H1 (cell line): ENCODE measurements around the gene KLK1.

Source experiments
- ATF3 ChIP-seq: IDR thresholded peaks from 2 replicates; pipeline ENCODE4 v1.6.1; 2011; ENCODE audit warnings: low read depth, mild to moderate bottlenecking, low read length; ENCODE audit not compliant: insufficient read depth
- CEBPB ChIP-seq: IDR thresholded peaks from 2 replicates; pipeline ENCODE4 v1.6.1; 2012; ENCODE audit warnings: low read depth, low read length
- CTBP2 ChIP-seq: IDR thresholded peaks from 2 replicates; pipeline ENCODE4 v1.7.0; 2011; ENCODE audit warnings: borderline replicate concordance, mild to moderate bottlenecking, moderate library complexity, mixed read lengths, low read length; ENCODE audit not compliant: insufficient read depth, insufficient read length
- CTCF ChIP-seq, 3 experiments: IDR thresholded peaks; 1 replicate in 2 of 3; 2 replicates in 1 of 3; pipeline versions ENCODE4 v1.5.1 to v1.6.1; 2011; ENCODE audit warnings: low read length in 3 of 3, mild to moderate bottlenecking in 3 of 3, inconsistent platforms in 2 of 3, low read depth in 1 of 3, moderate library complexity in 1 of 3; ENCODE audit not compliant: insufficient read depth in 1 of 3; ENCODE audit errors: control extremely low read depth in 1 of 3
- EZH2 ChIP-seq: fragments of 200-600 bp; sonication (generic); IDR thresholded peaks from 2 replicates; pipeline ENCODE4 v1.7.1; 2012; ENCODE audit warnings: low read depth, mild to moderate bottlenecking, moderate library complexity, low read length, inconsistent platforms; ENCODE audit not compliant: severe bottlenecking
- KDM5A ChIP-seq: fragments of 200-600 bp; IDR thresholded peaks from 2 replicates; pipeline ENCODE4 v1.7.1; 2012; ENCODE audit warnings: mild to moderate bottlenecking, low read length, inconsistent platforms, mixed read lengths
- MAFK ChIP-seq: IDR thresholded peaks from 2 replicates; pipeline ENCODE4 v1.6.1; 2012; ENCODE audit warnings: low read depth, mild to moderate bottlenecking, improper control_type of control experiment, low read length
- POLR2A ChIP-seq, 2 experiments: IDR thresholded peaks; 1 replicate in 1 of 2; 2 replicates in 1 of 2; pipeline ENCODE4 v1.6.1; 2011; ENCODE audit warnings: low read depth in 2 of 2, low read length in 2 of 2, mild to moderate bottlenecking in 2 of 2; ENCODE audit errors: control extremely low read depth in 1 of 2
- POLR2AphosphoS5 ChIP-seq: IDR thresholded peaks from 2 replicates; pipeline ENCODE4 v1.6.1; 2011; ENCODE audit warnings: low read depth, low read length
- SIX5 ChIP-seq: IDR thresholded peaks from 2 replicates; pipeline ENCODE4 v1.6.1; 2011; ENCODE audit warnings: mild to moderate bottlenecking, low read depth, low read length
- SP2 ChIP-seq: IDR thresholded peaks from 2 replicates; pipeline ENCODE4 v1.6.1; 2012; ENCODE audit warnings: mild to moderate bottlenecking, low read length, inconsistent platforms
- SUZ12 ChIP-seq: fragments of 200-600 bp; sonication (generic); IDR thresholded peaks from 2 replicates; pipeline ENCODE4 v1.6.1; 2012; ENCODE audit warnings: mild to moderate bottlenecking, inconsistent platforms, low read length, moderate library complexity, mixed read lengths
- TAF7 ChIP-seq: optimal IDR thresholded peaks from 2 replicates; pipeline ENCODE3; 2011; ENCODE audit warnings: low read depth, mild to moderate bottlenecking, inconsistent platforms, low read length, moderate library complexity, borderline replicate concordance

- TF ChIP-seq CEBPB (no peak), SP2 (no peak), CTBP2 (no peak), KDM5A (no peak), CTCF (IDR thresholded peaks at IDR 0.05; ENCODE audit: control extremely low read depth in 1 of 3, insufficient read depth in 1 of 3, low read depth in 1 of 3, low read length in 3 of 3) (no peak), POLR2A (IDR thresholded peaks at IDR 0.05; ENCODE audit: control extremely low read depth in 1 of 2, low read depth in 2 of 2, low read length in 2 of 2) (no peak), EZH2 (no peak), TAF7 (no peak), SIX5 (no peak), SUZ12 (no peak), ATF3 (no peak), POLR2AphosphoS5 (no peak), MAFK (no peak)
Observed at GRCh38 chr19:50785329-50785728, 38.3 kb downstream of the KLK1 start.
